Measurements from ENCODE around the gene VPS9D1.
"Not testable (repeated sequence)": the region's sequence is repeated elsewhere in the genome, so short reads cannot be mapped to it uniquely, and the experiment has no call there.

Gene VPS9D1

DNA sequence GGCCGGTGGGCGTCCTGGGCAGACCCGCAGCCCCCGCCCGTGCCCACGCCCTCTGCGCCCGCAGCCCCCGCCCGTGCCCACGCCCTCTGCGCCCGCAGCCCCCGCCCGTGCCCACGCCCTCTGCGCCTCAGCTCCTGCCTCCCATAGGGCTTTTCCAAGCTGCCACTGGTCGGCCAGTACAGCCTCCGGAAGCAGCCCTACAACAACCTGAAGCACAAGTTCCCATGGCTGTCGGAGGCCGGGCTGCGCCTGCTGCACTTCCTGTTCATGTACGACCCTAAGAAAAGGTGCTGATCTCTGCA lies 26.0 kb downstream of the VPS9D1 start:
- H3K27me3 ChIP-seq (replicated peaks; ENCODE audit: control insufficient read depth, insufficient read depth, low read length, poor library complexity, severe bottlenecking); H3K9me3 ChIP-seq (ENCODE audit: control insufficient read depth, low read length); DNase-seq; H3K27ac ChIP-seq (ENCODE audit: insufficient read depth, low read length, poor library complexity, severe bottlenecking); H3K4me3 ChIP-seq (ENCODE audit: insufficient read depth, low read depth, low read length, poor library complexity, severe bottlenecking): not testable (repeated sequence)
- Histone ChIP-seq H3K4me1 (ENCODE audit: control insufficient read depth, insufficient read depth, low read length, poor library complexity, severe bottlenecking) (peaks cover 12% of the 10 kb centered on the region), H3K36me3 (ENCODE audit: control insufficient read depth, insufficient read depth, low read length) (peaks cover 45% of the 10 kb centered on the region)

DNA sequence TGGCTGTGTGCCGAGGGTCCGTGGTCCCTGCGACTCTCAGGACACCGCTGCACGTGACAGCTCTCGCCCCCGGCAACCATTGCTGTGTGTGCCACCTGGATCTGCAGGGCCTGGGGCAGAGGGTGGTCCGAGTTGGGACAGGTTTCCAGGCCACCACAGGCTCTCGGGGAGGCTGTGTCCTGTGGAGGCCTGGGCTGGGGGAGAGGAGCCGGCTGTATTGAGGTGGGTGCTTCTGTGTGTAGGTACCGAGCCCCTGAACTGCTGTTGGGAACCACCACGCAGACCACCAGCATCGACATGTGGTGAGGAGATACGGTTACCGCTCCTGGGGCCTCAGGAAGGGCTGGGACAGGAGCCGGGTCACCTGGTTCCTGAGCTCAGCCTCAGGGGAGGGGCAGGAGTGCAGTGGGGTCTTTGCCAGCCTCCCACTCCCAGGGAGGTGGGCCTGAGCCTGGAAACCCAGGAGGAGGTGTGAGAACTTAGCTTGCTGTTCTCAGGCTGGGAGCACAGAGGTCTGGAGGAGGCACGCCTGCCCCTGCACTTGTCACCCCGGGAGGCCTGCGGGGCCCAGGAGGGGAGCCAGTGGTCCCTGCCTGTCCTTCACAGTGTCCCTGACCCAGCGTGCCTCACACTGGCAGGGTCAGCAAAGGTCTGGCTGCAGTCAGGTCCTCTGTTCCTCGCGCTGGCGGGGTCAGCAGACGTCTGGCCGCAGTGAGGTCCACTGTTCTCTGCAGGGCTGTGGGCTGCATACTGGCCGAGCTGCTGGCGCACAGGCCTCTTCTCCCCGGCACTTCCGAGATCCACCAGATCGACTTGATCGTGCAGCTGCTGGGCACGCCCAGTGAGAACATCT lies 26.5 kb downstream of the VPS9D1 start:
- H3K27ac ChIP-seq (ENCODE audit: insufficient read depth, low read length, poor library complexity, severe bottlenecking): no peak overlapping the region
- no peak for DNase-seq
- no peaks in the 10 kb centered on the region for H3K27me3 ChIP-seq (replicated peaks; ENCODE audit: control insufficient read depth, insufficient read depth, low read length, poor library complexity, severe bottlenecking)
- H3K9me3 ChIP-seq (ENCODE audit: control insufficient read depth, low read length): no peaks in the 10 kb centered on the region
- H3K4me3 ChIP-seq (ENCODE audit: insufficient read depth, low read depth, low read length, poor library complexity, severe bottlenecking): no peak overlapping the region
- peaks cover 45% of the 10 kb centered on the region for H3K36me3 ChIP-seq (ENCODE audit: control insufficient read depth, insufficient read depth, low read length)
- peaks cover 11% of the 10 kb centered on the region for H3K4me1 ChIP-seq (ENCODE audit: control insufficient read depth, insufficient read depth, low read length, poor library complexity, severe bottlenecking)

DNA sequence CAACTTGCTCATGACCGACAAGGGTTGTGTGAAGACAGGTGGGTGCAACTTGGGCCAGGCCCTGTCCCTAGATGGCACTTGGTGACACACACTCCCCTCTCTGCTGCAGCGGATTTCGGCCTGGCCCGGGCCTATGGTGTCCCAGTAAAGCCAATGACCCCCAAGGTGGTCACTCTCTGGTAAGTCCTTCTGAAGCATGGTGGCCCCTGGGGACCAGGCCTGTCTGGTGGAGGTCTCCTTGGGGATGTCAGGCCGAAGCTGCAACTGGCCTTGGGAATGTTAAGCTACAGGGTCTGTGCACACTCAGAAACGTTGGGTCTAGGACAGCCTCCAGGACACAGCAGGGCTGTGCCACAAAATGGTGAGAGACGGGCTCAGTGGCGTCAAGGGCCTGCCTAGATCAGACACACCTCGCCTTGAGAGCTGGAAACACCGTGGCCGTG lies 27.4 kb downstream of the VPS9D1 start:
- no peak overlapping the region for H3K4me3 ChIP-seq (ENCODE audit: insufficient read depth, low read depth, low read length, poor library complexity, severe bottlenecking)
- H3K9me3 ChIP-seq (ENCODE audit: control insufficient read depth, low read length): no peaks in the 10 kb centered on the region
- H3K36me3 ChIP-seq (ENCODE audit: control insufficient read depth, insufficient read depth, low read length): peaks cover 45% of the 10 kb centered on the region
- no peak overlapping the region for H3K27ac ChIP-seq (ENCODE audit: insufficient read depth, low read length, poor library complexity, severe bottlenecking)
- no peak for DNase-seq
- H3K4me1 ChIP-seq (ENCODE audit: control insufficient read depth, insufficient read depth, low read length, poor library complexity, severe bottlenecking): peaks cover 11% of the 10 kb centered on the region
- H3K27me3 ChIP-seq (replicated peaks; ENCODE audit: control insufficient read depth, insufficient read depth, low read length, poor library complexity, severe bottlenecking): no peaks in the 10 kb centered on the region

DNA sequence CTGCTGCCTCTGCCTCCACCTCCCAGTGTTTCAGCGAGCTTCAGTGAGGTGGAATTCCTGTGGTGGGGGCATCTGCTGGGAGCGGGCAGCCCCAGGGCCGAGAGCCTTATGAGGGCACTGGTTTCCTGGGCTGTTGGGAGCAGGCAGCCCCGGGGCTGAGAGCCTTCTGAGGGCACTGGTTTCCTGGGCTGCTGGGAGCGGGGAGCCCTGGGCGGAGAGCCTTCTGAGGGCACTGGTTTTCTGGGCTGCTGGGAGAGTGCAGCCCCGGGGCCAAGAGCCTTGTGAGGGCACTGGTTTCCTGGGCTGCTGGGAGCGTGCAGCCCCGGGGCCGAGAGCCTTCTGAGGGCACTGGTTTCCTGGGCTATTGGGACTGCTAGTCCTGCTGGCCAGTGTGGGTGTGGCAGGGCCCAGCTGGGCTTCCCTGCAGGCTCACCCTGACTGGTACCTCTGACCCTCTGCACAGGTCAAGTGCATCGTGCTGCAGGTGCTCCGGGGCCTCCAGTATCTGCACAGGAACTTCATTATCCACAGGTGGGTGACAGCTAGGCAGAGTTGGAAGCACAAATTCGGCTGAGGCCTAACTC lies 28.6 kb downstream of the VPS9D1 start:
- Histone ChIP-seq H3K27me3 (replicated peaks; ENCODE audit: control insufficient read depth, insufficient read depth, low read length, poor library complexity, severe bottlenecking) (no peaks in the 10 kb centered on the region), H3K4me3 (ENCODE audit: insufficient read depth, low read depth, low read length, poor library complexity, severe bottlenecking) (no peak overlapping the region), H3K4me1 (ENCODE audit: control insufficient read depth, insufficient read depth, low read length, poor library complexity, severe bottlenecking) (peaks cover 16% of the 10 kb centered on the region), H3K27ac (ENCODE audit: insufficient read depth, low read length, poor library complexity, severe bottlenecking) (no peak overlapping the region), H3K36me3 (ENCODE audit: control insufficient read depth, insufficient read depth, low read length) (peaks cover 42% of the 10 kb centered on the region), H3K9me3 (ENCODE audit: control insufficient read depth, low read length) (no peaks in the 10 kb centered on the region)
- DNase-seq: no peak

DNA sequence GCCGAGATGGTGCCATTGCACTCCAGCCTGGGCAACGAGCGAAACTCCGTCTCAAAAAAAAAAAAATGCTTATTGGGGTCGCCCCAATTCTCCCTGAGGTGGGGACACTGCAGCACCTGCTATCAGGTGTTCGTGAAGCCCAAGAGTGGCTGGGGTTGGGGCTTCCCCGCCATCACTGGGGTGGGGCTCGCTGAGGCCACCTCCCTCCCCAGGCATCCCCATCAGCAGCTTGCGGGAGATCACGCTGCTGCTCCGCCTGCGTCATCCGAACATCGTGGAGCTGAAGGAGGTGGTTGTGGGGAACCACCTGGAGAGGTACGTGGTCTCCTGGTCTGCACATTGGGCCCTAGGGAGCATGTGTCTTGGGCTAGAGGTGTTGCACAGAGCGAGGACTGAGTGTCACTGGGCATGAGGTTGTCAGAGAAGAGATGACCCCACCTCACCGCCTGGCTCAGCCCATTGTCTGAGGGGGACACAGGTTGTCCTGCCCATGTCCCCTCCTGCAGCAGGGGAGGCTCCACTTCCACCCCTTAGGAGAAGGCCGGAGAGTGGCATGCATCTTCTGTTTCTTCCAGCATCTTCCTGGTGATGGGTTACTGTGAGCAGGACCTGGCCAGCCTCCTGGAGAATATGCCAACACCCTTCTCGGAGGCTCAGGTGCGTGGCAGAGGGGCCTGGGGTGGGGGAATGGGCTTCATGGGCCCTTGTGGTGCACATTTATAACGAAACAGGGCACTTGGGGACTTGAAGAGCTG lies 29.3 kb downstream of the VPS9D1 start:
- Histone ChIP-seq H3K4me1 (ENCODE audit: control insufficient read depth, insufficient read depth, low read length, poor library complexity, severe bottlenecking) (peaks cover 10% of the 10 kb centered on the region), H3K27ac (ENCODE audit: insufficient read depth, low read length, poor library complexity, severe bottlenecking) (no peak overlapping the region), H3K36me3 (ENCODE audit: control insufficient read depth, insufficient read depth, low read length) (peaks cover 42% of the 10 kb centered on the region), H3K4me3 (ENCODE audit: insufficient read depth, low read depth, low read length, poor library complexity, severe bottlenecking) (no peak overlapping the region), H3K9me3 (ENCODE audit: control insufficient read depth, low read length) (no peaks in the 10 kb centered on the region), H3K27me3 (replicated peaks; ENCODE audit: control insufficient read depth, insufficient read depth, low read length, poor library complexity, severe bottlenecking) (no peaks in the 10 kb centered on the region)
- DNase-seq: no peak

DNA sequence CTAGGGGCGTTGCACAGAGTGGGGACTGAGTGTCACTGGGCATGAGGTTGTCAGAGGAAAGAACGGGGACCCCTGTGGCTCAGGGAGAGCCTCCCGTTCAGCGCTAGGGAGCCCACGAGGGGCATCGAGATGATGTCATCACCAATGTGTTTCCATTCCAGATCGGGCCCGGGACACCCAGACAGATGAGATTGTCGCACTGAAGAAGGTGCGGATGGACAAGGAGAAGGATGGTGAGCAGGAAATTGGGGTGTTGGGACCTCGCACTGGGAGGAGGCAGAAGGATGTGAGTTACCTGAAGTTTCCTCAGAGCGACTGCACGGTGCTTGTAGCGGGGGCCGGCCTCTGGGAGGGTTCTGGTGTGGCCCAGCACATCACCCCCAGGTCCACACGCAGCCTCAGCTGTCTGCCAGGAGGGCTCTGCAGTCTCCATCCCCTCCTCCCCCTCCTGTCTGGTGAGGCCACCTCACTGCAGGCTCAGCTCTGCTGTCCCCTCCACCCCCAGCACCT lies 30.3 kb downstream of the VPS9D1 start:
- Histone ChIP-seq H3K9me3 (ENCODE audit: control insufficient read depth, low read length) (no peaks in the 10 kb centered on the region), H3K36me3 (ENCODE audit: control insufficient read depth, insufficient read depth, low read length) (peaks cover 37% of the 10 kb centered on the region), H3K4me3 (ENCODE audit: insufficient read depth, low read depth, low read length, poor library complexity, severe bottlenecking) (no peak overlapping the region), H3K4me1 (ENCODE audit: control insufficient read depth, insufficient read depth, low read length, poor library complexity, severe bottlenecking) (peaks cover 7% of the 10 kb centered on the region), H3K27me3 (replicated peaks; ENCODE audit: control insufficient read depth, insufficient read depth, low read length, poor library complexity, severe bottlenecking) (no peaks in the 10 kb centered on the region), H3K27ac (ENCODE audit: insufficient read depth, low read length, poor library complexity, severe bottlenecking) (no peak overlapping the region)
- DNase-seq: no peak

DNA sequence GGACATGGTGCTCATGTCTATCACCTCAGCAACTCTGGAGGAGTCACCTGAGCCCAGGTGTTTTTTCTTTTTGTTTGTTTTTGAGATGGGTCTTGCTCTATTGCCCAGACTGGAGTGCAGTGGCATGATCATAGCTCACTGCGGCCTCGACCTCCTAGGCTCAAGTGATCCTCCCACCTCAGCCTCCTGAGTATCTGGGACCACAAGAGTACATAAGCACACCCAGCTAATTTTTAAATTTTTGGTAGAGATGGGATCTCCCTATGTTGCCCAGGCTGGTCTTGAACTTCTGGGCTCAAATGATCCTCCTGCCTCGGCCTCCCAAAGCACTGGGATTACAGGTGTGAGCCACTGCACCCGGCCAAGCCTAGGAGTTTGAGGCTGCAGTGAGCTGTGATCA lies 31.1 kb downstream of the VPS9D1 start:
- not testable (repeated sequence) for DNase-seq

DNA sequence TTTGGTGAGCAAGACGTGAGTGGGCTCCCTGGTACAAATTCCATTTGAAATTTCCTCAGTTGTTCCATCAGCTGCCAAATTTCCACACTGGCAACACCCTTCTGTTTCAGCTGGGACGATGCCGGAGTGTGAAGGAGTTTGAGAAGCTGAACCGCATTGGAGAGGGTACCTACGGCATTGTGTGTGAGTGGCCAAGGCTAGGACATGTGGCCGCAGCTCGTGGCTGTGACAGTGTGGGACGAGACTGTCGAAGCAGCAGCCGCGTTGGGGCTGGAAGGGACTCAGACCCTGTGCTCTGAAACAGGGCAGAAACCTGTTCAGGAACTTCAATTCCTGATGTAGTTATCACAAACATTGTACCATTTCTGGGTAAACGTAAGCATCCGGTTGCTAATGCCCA lies 31.6 kb downstream of the VPS9D1 start:
- no peak overlapping the region for H3K4me3 ChIP-seq (ENCODE audit: insufficient read depth, low read depth, low read length, poor library complexity, severe bottlenecking)

More for the DNA sequence above, 31.1 kb downstream of the VPS9D1 start:
- H3K4me1 ChIP-seq (ENCODE audit: control insufficient read depth, insufficient read depth, low read length, poor library complexity, severe bottlenecking); H3K9me3 ChIP-seq (ENCODE audit: control insufficient read depth, low read length); H3K27ac ChIP-seq (ENCODE audit: insufficient read depth, low read length, poor library complexity, severe bottlenecking); H3K4me3 ChIP-seq (ENCODE audit: insufficient read depth, low read depth, low read length, poor library complexity, severe bottlenecking); H3K27me3 ChIP-seq (replicated peaks; ENCODE audit: control insufficient read depth, insufficient read depth, low read length, poor library complexity, severe bottlenecking): not testable (repeated sequence)
- peaks cover 31% of the 10 kb centered on the region for H3K36me3 ChIP-seq (ENCODE audit: control insufficient read depth, insufficient read depth, low read length)

DNA sequence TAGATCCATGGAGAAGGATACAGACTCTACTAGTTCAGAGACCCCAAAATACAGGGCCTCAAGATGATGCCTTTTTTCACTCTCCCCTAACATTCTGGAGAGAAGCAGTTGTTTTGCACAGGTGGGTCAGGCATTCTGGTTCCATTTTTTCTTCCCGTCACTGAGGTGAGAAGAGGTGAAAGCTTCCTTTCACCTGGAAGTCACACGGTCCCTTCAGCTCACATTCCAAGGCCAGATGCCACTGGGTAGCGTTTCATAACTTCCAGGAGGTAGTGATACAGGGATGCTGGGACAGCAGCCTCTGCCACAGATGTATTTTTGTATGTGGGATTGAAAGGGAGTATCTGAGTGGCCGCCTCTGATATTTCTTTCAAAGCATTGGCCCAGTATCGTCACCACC lies 32.3 kb downstream of the VPS9D1 start:
- Histone ChIP-seq H3K9me3 (ENCODE audit: control insufficient read depth, low read length) (no peaks in the 10 kb centered on the region), H3K4me3 (ENCODE audit: insufficient read depth, low read depth, low read length, poor library complexity, severe bottlenecking) (no peak overlapping the region), H3K27me3 (replicated peaks; ENCODE audit: control insufficient read depth, insufficient read depth, low read length, poor library complexity, severe bottlenecking) (no peaks in the 10 kb centered on the region), H3K36me3 (ENCODE audit: control insufficient read depth, insufficient read depth, low read length) (peaks cover 23% of the 10 kb centered on the region), H3K4me1 (ENCODE audit: control insufficient read depth, insufficient read depth, low read length, poor library complexity, severe bottlenecking) (peaks cover 7% of the 10 kb centered on the region), H3K27ac (ENCODE audit: insufficient read depth, low read length, poor library complexity, severe bottlenecking) (no peak overlapping the region)
- DNase-seq: no peak

More for the DNA sequence above, 31.6 kb downstream of the VPS9D1 start:
- Histone ChIP-seq H3K27ac (ENCODE audit: insufficient read depth, low read length, poor library complexity, severe bottlenecking) (no peak overlapping the region), H3K36me3 (ENCODE audit: control insufficient read depth, insufficient read depth, low read length) (peaks cover 30% of the 10 kb centered on the region), H3K9me3 (ENCODE audit: control insufficient read depth, low read length) (no peaks in the 10 kb centered on the region), H3K27me3 (replicated peaks; ENCODE audit: control insufficient read depth, insufficient read depth, low read length, poor library complexity, severe bottlenecking) (no peaks in the 10 kb centered on the region), H3K4me1 (ENCODE audit: control insufficient read depth, insufficient read depth, low read length, poor library complexity, severe bottlenecking) (peaks cover 7% of the 10 kb centered on the region)
- no peak for DNase-seq

Data from effector memory CD4-positive, alpha-beta T cell (primary cell).